Activated naive CD8-positive, alpha-beta T cell treated with anti-CD3 and anti-CD28 coated beads for 36 hours (primary cell): ENCODE measurements around the gene LARGE1. TPM values are rescaled to one million over a fixed set of nuclear protein-coding genes. Genes with fewer than 3 reads are reported as not detected.

Experiments
- DNase-seq: peaks from one replicate; pipeline ENCODE4 v3.0.0; 2021
- H3K27ac Mint-ChIP-seq: one replicate; pipeline ENCODE4 v1.8.0; 2022; ENCODE audit warnings: mild to moderate bottlenecking, moderate library complexity, mixed read lengths
- H3K27me3 Mint-ChIP-seq: one replicate; pipeline ENCODE4 v1.8.0; 2022; ENCODE audit warnings: mild to moderate bottlenecking, mixed read lengths
- H3K36me3 Mint-ChIP-seq: one replicate; pipeline ENCODE4 v1.8.0; 2021; ENCODE audit warnings: mild to moderate bottlenecking, mixed read lengths
- H3K4me1 Mint-ChIP-seq: one replicate; pipeline ENCODE4 v1.8.0; 2021; ENCODE audit warnings: mixed read lengths
- H3K4me3 Mint-ChIP-seq: one replicate; pipeline ENCODE4 v1.8.0; 2022; ENCODE audit warnings: mild to moderate bottlenecking, moderate library complexity, mixed read lengths
- H3K9me3 Mint-ChIP-seq: one replicate; pipeline ENCODE4 v1.8.0; 2022; ENCODE audit warnings: mixed read lengths
- total RNA-seq, 2 experiments: library from RNA; stranded (reverse); gene quantifications; one replicate each; pipeline ENCODE4 v1.2.3, GENCODE V29; 2021

The LARGE1 gene
- total RNA-seq, 2 experiments from 2014 or later, result 0.28 to 0.93 TPM

DNA sequence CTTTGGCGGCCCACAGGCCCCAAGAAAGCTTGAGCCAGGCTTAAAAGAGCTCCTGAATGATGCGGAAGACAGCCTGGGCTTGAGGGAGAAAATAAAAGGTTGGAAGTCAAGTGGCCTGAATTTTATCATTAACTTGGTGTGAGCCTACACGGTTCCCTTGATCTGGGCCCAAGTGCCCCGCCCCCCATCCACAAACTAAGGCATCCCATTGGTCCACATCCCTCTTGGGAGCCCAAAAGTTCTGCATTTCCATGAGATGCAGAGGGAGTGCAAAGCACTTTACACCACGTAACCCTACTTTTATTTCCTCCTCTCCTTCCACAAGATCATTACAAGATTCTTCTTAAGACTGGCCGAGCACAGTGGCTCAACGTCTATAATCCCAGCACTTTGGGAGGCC is 22.2 kb downstream of the LARGE1 start:
- H3K9me3 Mint-ChIP-seq, result peaks cover 5% of the 10 kb centered on the region
- H3K27me3 Mint-ChIP-seq, result peaks cover 9% of the 10 kb centered on the region
- DNase-seq, result no peak
- no peaks in the 10 kb centered on the region for H3K4me1 Mint-ChIP-seq
- no peak overlapping the region for H3K4me3 Mint-ChIP-seq
- no peaks in the 10 kb centered on the region for H3K36me3 Mint-ChIP-seq
- H3K27ac Mint-ChIP-seq, result no peak overlapping the region

DNA sequence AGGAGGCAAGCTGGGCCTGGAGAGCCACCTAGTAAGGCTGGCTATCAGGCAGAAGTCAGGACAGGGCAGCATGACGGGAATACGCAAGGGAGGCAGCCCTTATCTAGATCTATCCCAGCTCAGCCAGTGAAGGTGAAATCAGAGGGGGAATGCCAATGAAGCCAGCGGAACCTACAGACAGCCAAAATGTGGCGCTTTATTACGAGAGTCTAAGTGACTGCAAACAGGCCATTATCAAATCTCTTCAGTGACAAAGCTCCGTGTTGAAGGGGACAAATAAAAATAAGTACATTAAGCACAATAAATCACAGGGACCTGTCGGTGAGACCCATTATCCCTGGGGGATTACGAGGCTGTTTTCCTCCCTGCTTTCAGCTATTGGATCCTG is 22.8 kb downstream of the LARGE1 start:
- Mint-ChIP-seq H3K9me3 (peaks cover 5% of the 10 kb centered on the region), H3K27me3 (peaks cover 9% of the 10 kb centered on the region), H3K27ac (no peak overlapping the region), H3K4me1 (no peaks in the 10 kb centered on the region), H3K36me3 (no peaks in the 10 kb centered on the region), H3K4me3 (no peak overlapping the region)
- no peak for DNase-seq

DNA sequence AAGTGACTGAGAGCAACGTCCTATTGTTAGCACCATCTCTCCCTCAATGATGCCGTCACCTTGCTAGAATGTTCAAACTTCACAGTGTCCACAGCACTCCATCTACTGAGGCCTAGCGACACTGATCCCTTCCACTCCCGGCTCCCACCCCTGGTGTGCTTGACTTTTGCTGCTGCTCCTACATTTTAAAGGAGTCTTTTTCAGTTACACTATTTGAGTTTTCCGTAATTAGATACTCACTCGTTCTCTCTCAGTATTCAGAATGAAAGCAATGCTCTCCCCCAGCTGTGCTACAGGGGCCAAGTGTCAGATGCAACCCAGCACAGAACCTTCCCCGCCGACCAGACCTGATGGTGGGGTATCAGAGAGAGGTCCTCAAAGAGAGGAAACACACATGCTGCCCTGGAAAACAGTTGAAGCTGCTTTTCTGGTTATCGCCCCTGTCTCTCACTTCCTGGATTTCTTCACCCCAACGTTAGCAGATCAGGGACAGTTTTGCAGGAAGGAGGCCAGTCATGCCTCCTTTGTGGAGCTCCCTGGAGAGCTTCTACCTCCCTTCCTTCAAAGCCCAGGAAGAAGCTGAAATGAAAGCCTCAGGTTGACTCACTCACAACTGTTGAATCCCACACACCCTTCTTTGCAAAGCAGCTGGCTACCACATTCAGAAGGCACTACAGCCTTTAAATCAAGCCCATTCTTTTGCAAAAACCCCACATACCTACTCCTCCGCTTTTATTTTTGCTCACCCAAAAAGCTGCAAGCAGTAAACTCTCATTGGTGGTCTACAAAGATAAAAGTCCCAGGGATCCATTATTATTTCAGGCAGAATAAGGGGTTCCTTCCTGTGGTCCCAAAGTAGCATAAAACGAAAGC is 23.5 kb downstream of the LARGE1 start:
- peaks cover 9% of the 10 kb centered on the region for H3K27me3 Mint-ChIP-seq
- H3K4me3 Mint-ChIP-seq, result no peak overlapping the region
- H3K36me3 Mint-ChIP-seq, result no peaks in the 10 kb centered on the region
- no peak for DNase-seq
- no peak overlapping the region for H3K27ac Mint-ChIP-seq
- H3K9me3 Mint-ChIP-seq, result peaks cover 5% of the 10 kb centered on the region
- H3K4me1 Mint-ChIP-seq, result no peaks in the 10 kb centered on the region

DNA sequence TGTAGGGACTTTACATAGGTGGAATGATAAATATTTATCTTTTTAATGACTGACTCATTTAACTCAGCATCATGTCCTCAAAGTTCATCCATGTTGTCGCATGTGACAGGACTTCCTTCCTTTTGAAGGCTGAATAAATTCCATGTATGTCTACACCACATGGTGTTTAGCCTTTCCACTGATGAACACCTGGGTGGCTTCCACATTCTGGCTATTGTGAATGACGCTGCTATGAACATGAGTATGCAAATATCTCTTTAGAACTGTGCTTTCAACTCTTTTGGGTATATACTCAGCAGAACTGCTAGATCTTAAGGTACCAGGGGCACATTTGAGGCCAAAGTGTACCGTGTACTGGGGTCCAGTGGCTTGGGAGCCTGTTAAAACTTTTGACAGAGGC is 24.1 kb downstream of the LARGE1 start:
- no peak for DNase-seq

DNA sequence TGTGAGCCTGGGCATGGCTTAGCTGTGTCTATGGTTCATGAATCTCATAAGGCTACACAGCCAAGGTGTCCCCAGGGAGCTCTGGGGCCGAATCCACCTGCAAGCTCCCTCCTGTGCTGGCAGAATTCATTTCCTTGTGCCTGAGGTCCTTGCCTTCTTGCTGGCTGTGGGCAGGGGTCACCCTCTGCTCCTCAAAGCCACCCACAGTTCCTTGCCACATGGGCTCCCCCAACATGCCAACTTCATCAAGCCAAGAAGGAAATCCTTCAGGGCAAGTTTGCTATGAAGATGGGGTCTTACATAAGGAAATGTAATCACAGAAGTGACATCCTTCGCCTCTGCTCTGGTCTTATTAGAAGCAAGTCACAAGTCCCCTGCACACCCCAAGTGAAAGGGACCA is 24.8 kb downstream of the LARGE1 start:
- Mint-ChIP-seq H3K27ac (no peak overlapping the region), H3K36me3 (no peaks in the 10 kb centered on the region), H3K27me3 (peaks cover 6% of the 10 kb centered on the region), H3K9me3 (peaks cover 5% of the 10 kb centered on the region), H3K4me1 (no peaks in the 10 kb centered on the region), H3K4me3 (no peak overlapping the region)
- DNase-seq, result no peak

More for the DNA sequence above, 24.1 kb downstream of the LARGE1 start:
- Mint-ChIP-seq H3K9me3 (peaks cover 5% of the 10 kb centered on the region), H3K36me3 (no peaks in the 10 kb centered on the region), H3K27me3 (peaks cover 9% of the 10 kb centered on the region), H3K27ac (no peak overlapping the region), H3K4me1 (no peaks in the 10 kb centered on the region), H3K4me3 (no peak overlapping the region)

DNA sequence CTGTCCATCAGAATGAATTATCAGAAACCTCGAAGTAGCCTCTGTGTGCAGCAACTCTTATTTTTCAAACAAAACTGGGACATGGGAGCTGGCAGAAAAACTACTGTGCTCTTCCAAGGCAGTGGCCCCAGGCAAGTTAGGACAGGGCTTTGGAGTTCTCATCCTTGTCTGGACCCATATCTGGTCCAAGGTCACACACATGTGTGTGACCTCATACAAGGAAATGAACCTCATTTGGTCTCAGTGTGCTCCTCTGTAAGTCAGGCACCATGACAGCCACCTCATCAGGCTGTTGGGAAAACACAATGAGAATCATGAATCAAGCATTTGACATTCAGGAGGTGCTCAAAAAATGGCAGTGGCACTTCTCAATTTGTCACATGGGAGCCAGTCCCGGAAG is 25.8 kb downstream of the LARGE1 start:
- DNase-seq, result no peak
- Mint-ChIP-seq H3K4me3 (no peak overlapping the region), H3K9me3 (peaks cover 5% of the 10 kb centered on the region), H3K27ac (no peak overlapping the region), H3K27me3 (peaks cover 4% of the 10 kb centered on the region), H3K4me1 (no peaks in the 10 kb centered on the region), H3K36me3 (no peaks in the 10 kb centered on the region)

DNA sequence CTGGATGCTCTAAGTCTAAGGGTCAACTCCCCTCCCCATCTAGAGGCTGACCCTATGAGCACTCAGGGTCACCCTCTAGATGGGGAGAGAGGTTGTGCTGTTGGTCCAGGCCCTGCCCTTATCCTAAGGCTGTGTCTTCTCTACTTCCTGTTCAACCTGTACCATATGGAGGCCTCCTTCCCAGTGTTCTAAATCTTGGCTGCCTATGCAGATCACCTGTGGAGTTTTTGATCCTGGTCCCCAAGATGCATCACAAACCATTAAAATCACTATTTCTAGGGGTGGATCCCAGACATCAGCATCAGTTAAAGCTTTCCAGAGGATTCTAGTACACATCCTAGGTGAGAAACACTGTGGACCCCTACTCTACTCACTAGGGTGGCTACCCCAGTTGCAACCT is 26.2 kb downstream of the LARGE1 start:
- Mint-ChIP-seq H3K27me3 (peaks cover 4% of the 10 kb centered on the region), H3K9me3 (peaks cover 5% of the 10 kb centered on the region), H3K27ac (no peak overlapping the region), H3K4me3 (no peak overlapping the region), H3K36me3 (no peaks in the 10 kb centered on the region), H3K4me1 (no peaks in the 10 kb centered on the region)
- DNase-seq, result no peak

DNA sequence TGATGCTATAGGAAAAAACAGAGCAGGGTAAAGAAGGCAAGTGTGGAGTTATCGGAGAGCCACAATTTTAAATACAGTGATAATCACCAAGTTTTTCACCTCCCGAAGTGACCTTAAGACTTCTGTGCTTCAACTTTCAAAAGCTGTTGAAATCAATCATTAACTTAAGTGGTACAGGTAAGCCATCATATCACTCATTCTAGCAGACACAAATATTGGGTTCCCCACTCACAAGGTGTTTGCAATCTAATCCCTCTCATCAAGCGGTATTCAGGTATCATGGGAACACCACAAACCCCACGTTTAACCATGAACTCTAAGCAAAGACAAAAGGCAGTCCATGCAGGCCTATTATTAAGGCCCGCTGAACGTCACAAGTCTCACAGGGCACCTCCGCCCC is 26.8 kb downstream of the LARGE1 start:
- no peak overlapping the region for H3K4me3 Mint-ChIP-seq
- H3K9me3 Mint-ChIP-seq, result peaks cover 5% of the 10 kb centered on the region
- no peaks in the 10 kb centered on the region for H3K4me1 Mint-ChIP-seq
- no peaks in the 10 kb centered on the region for H3K36me3 Mint-ChIP-seq
- H3K27ac Mint-ChIP-seq, result no peak overlapping the region
- H3K27me3 Mint-ChIP-seq, result peaks cover 4% of the 10 kb centered on the region
- DNase-seq, result no peak

DNA sequence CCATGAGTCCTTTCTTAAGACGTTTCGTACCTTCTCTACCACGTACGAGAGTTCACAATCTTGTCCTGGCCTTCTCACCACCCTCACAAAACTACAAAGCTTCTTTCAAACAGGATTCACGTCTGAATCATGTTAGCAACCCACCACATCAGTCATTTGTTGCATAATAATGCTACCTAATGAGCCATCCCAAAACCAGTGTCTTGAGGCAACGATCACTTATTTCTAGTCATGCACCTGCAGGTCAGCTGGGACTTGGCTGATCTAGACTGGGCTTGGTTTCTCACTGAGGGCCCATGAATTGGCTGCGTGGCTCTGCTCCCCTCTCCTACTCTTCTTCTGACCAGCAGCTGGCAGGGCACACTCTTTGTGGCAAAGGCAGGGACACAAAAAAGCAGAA is 28.3 kb downstream of the LARGE1 start:
- Mint-ChIP-seq H3K4me1 (no peaks in the 10 kb centered on the region), H3K27ac (no peak overlapping the region), H3K36me3 (no peaks in the 10 kb centered on the region), H3K9me3 (peaks cover 5% of the 10 kb centered on the region), H3K27me3 (peaks cover 7% of the 10 kb centered on the region), H3K4me3 (no peak overlapping the region)
- DNase-seq, result no peak

DNA sequence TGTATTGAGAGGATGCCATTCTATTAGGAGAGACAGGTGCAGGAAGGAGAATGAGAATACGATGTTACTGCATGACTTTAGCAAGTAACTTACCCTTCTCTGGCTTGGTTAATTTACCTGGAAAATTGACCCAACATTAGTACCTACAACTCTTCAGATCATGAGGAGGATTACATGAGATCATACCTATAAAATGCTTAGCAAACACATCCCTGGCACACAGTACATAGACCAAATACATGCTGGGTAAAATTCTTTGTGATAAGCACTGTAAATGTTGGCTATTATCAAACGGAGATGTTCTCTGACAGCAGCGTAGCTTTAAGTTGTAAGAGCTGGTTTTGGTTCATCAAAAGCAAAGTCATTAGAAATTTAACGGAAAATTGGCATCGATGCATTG is 28.8 kb downstream of the LARGE1 start:
- DNase-seq, result no peak
- Mint-ChIP-seq H3K36me3 (no peaks in the 10 kb centered on the region), H3K27me3 (peaks cover 7% of the 10 kb centered on the region), H3K4me3 (no peak overlapping the region), H3K27ac (no peak overlapping the region), H3K9me3 (peaks cover 5% of the 10 kb centered on the region), H3K4me1 (no peaks in the 10 kb centered on the region)

DNA sequence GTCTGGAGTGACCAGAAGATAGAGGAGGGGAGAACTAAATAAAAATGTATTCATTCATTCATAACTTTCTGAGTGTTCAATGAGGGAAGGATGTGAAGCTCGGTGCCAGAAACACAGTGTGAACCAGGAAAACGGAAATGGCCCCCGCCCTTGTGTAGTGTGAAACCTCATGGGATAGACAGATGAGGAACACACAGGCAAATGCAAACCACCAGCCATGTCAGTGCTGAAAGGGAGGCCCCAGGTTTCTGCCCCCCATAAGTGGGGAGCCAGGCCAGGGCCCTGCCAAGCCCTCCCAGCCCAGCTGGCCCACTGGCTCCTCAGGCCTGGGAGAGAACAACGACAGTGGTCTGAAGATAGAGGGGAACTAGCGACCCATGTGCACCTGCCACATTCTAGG is 30.5 kb downstream of the LARGE1 start:
- DNase-seq, result no peak
- H3K36me3 Mint-ChIP-seq, result no peaks in the 10 kb centered on the region
- no peaks in the 10 kb centered on the region for H3K4me1 Mint-ChIP-seq
- H3K9me3 Mint-ChIP-seq, result peaks cover 1% of the 10 kb centered on the region
- H3K4me3 Mint-ChIP-seq, result no peak overlapping the region
- H3K27ac Mint-ChIP-seq, result no peak overlapping the region
- peaks cover 4% of the 10 kb centered on the region for H3K27me3 Mint-ChIP-seq

DNA sequence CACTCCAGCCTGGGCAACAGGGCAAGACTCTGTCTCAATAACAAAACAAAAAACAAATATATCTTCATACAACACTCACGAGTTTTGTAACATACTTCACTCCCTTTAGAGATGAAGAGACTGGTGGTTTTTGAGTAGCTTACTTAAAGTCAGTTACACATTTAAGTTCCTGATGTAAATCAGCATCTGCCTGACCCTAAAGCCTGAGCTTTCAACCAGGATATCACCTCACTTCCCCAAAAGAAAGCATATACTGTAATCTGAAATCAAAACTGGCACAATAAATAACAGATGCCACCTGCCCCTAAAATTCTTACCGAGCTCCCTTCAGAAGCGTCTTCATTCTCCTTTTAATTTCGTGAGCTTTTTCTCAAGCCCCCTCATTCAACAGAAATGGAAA is 31.5 kb downstream of the LARGE1 start:
- Mint-ChIP-seq H3K4me1 (no peaks in the 10 kb centered on the region), H3K4me3 (no peak overlapping the region), H3K27me3 (peaks cover 4% of the 10 kb centered on the region), H3K9me3 (peaks cover 1% of the 10 kb centered on the region), H3K36me3 (no peaks in the 10 kb centered on the region), H3K27ac (no peak overlapping the region)
- no peak for DNase-seq

DNA sequence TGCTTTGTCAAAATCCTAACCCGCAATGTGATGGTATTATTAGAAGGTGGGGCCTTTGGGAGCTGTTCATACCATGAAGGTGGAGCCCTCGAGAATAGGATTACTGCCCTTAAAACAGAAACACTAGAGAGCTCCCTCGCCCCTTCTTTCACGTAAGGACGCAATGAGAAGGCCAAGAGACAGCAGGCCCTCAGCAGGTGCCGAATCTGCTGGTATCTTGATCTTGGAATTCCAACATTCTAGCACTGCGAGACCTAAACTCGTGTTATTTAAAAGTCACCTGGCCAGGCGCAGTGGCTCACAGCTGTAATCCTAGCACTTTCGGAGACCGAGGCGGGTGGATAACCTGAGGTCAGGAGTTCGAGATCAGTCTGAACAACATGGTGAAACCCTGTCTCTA is 33.1 kb downstream of the LARGE1 start:
- H3K27ac Mint-ChIP-seq, result no peak overlapping the region
- peaks cover 4% of the 10 kb centered on the region for H3K27me3 Mint-ChIP-seq
- no peak for DNase-seq
- H3K4me1 Mint-ChIP-seq, result no peaks in the 10 kb centered on the region
- H3K4me3 Mint-ChIP-seq, result no peak overlapping the region
- H3K9me3 Mint-ChIP-seq, result no peaks in the 10 kb centered on the region
- H3K36me3 Mint-ChIP-seq, result no peaks in the 10 kb centered on the region

DNA sequence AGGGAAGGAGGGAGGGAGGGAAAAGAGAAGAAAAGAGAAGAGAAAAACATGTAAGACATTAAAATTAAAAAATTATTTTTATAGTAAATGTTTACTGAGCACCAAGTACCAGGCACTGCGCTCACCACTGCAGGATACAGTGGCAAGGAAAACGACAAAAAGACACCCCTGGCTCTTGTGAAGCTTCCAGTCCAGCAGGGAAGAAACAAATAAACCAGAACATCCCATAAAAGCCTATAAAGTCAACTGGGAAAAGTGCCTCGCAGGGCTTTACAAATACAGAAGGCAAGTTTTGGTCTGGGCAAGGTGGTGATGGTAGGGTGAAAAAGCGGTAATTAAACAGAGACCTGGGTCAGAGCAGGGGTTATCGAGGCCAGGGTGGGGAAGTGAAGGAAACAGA is 33.6 kb downstream of the LARGE1 start:
- no peaks in the 10 kb centered on the region for H3K9me3 Mint-ChIP-seq
- peaks cover 4% of the 10 kb centered on the region for H3K27me3 Mint-ChIP-seq
- DNase-seq, result no peak
- H3K4me3 Mint-ChIP-seq, result no peak overlapping the region
- H3K4me1 Mint-ChIP-seq, result no peaks in the 10 kb centered on the region
- H3K36me3 Mint-ChIP-seq, result no peaks in the 10 kb centered on the region
- H3K27ac Mint-ChIP-seq, result no peak overlapping the region

DNA sequence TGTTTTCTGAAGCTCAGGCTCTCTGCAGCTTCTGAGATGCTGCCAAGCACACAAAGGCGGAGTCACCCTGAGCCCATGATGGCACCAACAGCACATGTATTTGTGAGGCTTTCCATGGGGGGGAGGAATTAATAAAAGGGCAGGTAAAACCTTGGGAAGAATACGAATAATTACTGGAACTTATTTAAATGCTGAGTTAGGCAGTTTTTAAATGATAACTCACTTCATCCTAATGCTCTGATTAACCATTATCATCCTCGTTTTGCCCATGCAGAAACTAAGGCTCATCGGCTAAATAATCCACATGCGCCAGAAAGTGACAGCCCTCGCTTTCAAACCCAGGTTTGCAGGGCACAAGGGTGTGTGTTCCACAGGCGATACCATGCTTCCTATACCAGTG is 35.4 kb downstream of the LARGE1 start:
- DNase-seq, result no peak
- no peaks in the 10 kb centered on the region for H3K36me3 Mint-ChIP-seq
- H3K4me3 Mint-ChIP-seq, result no peak overlapping the region
- H3K27me3 Mint-ChIP-seq, result peaks cover 4% of the 10 kb centered on the region
- H3K4me1 Mint-ChIP-seq, result no peaks in the 10 kb centered on the region
- no peaks in the 10 kb centered on the region for H3K9me3 Mint-ChIP-seq
- no peak overlapping the region for H3K27ac Mint-ChIP-seq
